Measurements from ENCODE around the gene SEPTIN14.
"Not testable (repeated sequence)": the region's sequence is repeated elsewhere in the genome, so short reads cannot be mapped to it uniquely, and the experiment has no call there.

DNA sequence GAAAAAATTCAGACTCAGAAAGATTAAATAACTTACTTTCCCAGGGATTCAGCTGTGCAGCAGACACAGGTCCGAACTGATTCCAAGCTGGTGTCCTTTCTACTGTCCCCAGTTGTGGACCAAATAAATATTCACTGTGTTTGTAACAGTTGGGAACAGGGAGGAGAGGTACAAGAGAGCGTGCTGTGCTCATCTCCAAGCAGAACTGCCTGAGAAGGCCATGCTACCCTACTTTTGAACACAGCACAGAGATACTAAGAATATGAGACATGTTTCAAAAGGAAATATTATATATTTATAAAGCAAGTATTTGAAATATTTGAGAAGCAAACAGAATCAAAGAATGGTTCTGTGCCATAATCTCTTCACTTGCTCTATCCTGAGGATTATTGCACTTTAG lies at the start of gene SEPTIN14:
- not testable (repeated sequence) for TF ChIP-seq SIN3A (IDR thresholded peaks at IDR 0.05; ENCODE audit: borderline replicate concordance, insufficient read depth, low read depth, low read length); POLR2AphosphoS5 (IDR thresholded peaks at IDR 0.05; ENCODE audit: low read depth, low read length)
- TF ChIP-seq, protein P1, sequence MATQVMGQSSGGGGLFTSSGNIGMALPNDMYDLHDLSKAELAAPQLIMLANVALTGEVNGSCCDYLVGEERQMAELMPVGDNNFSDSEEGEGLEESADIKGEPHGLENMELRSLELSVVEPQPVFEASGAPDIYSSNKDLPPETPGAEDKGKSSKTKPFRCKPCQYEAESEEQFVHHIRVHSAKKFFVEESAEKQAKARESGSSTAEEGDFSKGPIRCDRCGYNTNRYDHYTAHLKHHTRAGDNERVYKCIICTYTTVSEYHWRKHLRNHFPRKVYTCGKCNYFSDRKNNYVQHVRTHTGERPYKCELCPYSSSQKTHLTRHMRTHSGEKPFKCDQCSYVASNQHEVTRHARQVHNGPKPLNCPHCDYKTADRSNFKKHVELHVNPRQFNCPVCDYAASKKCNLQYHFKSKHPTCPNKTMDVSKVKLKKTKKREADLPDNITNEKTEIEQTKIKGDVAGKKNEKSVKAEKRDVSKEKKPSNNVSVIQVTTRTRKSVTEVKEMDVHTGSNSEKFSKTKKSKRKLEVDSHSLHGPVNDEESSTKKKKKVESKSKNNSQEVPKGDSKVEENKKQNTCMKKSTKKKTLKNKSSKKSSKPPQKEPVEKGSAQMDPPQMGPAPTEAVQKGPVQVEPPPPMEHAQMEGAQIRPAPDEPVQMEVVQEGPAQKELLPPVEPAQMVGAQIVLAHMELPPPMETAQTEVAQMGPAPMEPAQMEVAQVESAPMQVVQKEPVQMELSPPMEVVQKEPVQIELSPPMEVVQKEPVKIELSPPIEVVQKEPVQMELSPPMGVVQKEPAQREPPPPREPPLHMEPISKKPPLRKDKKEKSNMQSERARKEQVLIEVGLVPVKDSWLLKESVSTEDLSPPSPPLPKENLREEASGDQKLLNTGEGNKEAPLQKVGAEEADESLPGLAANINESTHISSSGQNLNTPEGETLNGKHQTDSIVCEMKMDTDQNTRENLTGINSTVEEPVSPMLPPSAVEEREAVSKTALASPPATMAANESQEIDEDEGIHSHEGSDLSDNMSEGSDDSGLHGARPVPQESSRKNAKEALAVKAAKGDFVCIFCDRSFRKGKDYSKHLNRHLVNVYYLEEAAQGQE (IDR thresholded peaks at IDR 0.05; ENCODE audit: insufficient read depth in 1 of 2, low read depth in 2 of 2, low read length in 1 of 2) = not testable (repeated sequence)

Measured in Panc1 (cell line).